Loucy (cell line): ENCODE measurements around the gene RPL6.

ENCODE experiments used
- H2AFZ ChIP-seq: fragments of 200-600 bp; sonication (generic); 2 replicates; pipeline ENCODE4 v1.6.0; 2016; ENCODE audit warnings: antibody characterized with exemption, mild to moderate bottlenecking, low read length, moderate library complexity
- H3F3A ChIP-seq: fragments of 200-600 bp; 2 replicates; pipeline ENCODE4 v1.6.0; 2016; ENCODE audit warnings: antibody characterized with exemption, low read depth, mild to moderate bottlenecking
- H3K27me3 ChIP-seq: fragments of 200-600 bp; sonication (generic); 2 replicates; pipeline ENCODE4 v1.6.1; 2014; ENCODE audit warnings: low read length, mild to moderate bottlenecking; ENCODE audit not compliant: insufficient read depth, poor library complexity, severe bottlenecking
- H3K36me3 ChIP-seq: fragments of 200-600 bp; sonication (generic); 2 replicates; pipeline ENCODE4 v1.6.1; 2016; ENCODE audit warnings: low read length; ENCODE audit not compliant: insufficient read depth
- H3K4me1 ChIP-seq: fragments of 200-600 bp; sonication (generic); 2 replicates; pipeline ENCODE4 v1.5.1; 2014; ENCODE audit warnings: low read length, mild to moderate bottlenecking; ENCODE audit not compliant: insufficient read depth, poor library complexity, severe bottlenecking
- H3K4me2 ChIP-seq: fragments of 200-600 bp; sonication (generic); 2 replicates; pipeline ENCODE4 v1.6.0; 2014; ENCODE audit warnings: antibody characterized with exemption, low read length, low read depth, mild to moderate bottlenecking; ENCODE audit not compliant: poor library complexity, severe bottlenecking
- H3K4me3 ChIP-seq: fragments of 200-600 bp; sonication (generic); 2 replicates; pipeline ENCODE4 v1.5.1; 2014; ENCODE audit warnings: low read length, mild to moderate bottlenecking, mixed read lengths; ENCODE audit not compliant: poor library complexity, severe bottlenecking
- H3K79me2 ChIP-seq: fragments of 200-600 bp; sonication (generic); 2 replicates; pipeline ENCODE4 v1.6.1; 2014; ENCODE audit warnings: low read length; ENCODE audit not compliant: insufficient read depth
- H3K9ac ChIP-seq: fragments of 200-600 bp; sonication (generic); 2 replicates; pipeline ENCODE4 v1.6.0; 2014; ENCODE audit warnings: mild to moderate bottlenecking, low read depth, low read length, moderate library complexity; ENCODE audit not compliant: poor library complexity, severe bottlenecking
- H3K9me2 ChIP-seq: fragments of 200-600 bp; sonication (generic); replicated peaks from 2 replicates; pipeline ENCODE4 v1.6.1; 2016; ENCODE audit warnings: low read depth, low read length, mixed read lengths
- H3K9me3 ChIP-seq: fragments of 200-600 bp; sonication (generic); 2 replicates; pipeline ENCODE4 v1.6.1; 2014; ENCODE audit warnings: mild to moderate bottlenecking, antibody characterized with exemption, low read length, low read depth; ENCODE audit not compliant: insufficient read depth
- H4K20me1 ChIP-seq: fragments of 200-600 bp; sonication (generic); 2 replicates; pipeline ENCODE4 v1.6.0; 2014; ENCODE audit warnings: antibody characterized with exemption, low read length, mild to moderate bottlenecking; ENCODE audit not compliant: insufficient read depth, poor library complexity, severe bottlenecking
- CTCF ChIP-seq: fragments of 200-600 bp; sonication (generic); conservative IDR thresholded peaks from 2 replicates; pipeline ENCODE4 v1.5.1; 2014; ENCODE audit warnings: mild to moderate bottlenecking, antibody characterized with exemption, low read length
- EZH2phosphoT487 ChIP-seq: fragments of 200-600 bp; IDR thresholded peaks from 2 replicates; pipeline ENCODE4 v1.6.1; 2018; ENCODE audit warnings: antibody characterized with exemption, mild to moderate bottlenecking, moderate library complexity, borderline replicate concordance

The RPL6 gene

GRCh38 chr12:112427760-112428159 lies 18.4 kb upstream of the RPL6 start:
- Histone ChIP-seq H3K9me3 (no peaks in the 10 kb centered on the region), H3F3A (no peaks in the 10 kb centered on the region), H3K4me3 (no peak overlapping the region), H3K9ac (no peak overlapping the region), H3K9me2 (no peaks in the 10 kb centered on the region), H3K4me1 (peaks cover 23% of the 10 kb centered on the region), H3K27me3 (no peaks in the 10 kb centered on the region), H3K36me3 (no peaks in the 10 kb centered on the region), H3K4me2 (no peak overlapping the region), H4K20me1 (peaks cover 37% of the 10 kb centered on the region), H2AFZ (no peak overlapping the region), H3K79me2 (peaks cover 89% of the 10 kb centered on the region)
- TF ChIP-seq EZH2phosphoT487 (no peak), CTCF (no peak)

- Histone ChIP-seq H2AFZ (no peak overlapping the region), H3K9me3 (no peaks in the 10 kb centered on the region), H4K20me1 (peaks cover 49% of the 10 kb centered on the region), H3K4me2 (peak overlapping the region; percentile 91), H3K36me3 (no peaks in the 10 kb centered on the region), H3K9ac (no peak overlapping the region), H3F3A (no peaks in the 10 kb centered on the region), H3K79me2 (peaks cover 92% of the 10 kb centered on the region), H3K4me3 (no peak overlapping the region), H3K27me3 (no peaks in the 10 kb centered on the region), H3K4me1 (peaks cover 31% of the 10 kb centered on the region), H3K9me2 (no peaks in the 10 kb centered on the region)
- no peak for TF ChIP-seq EZH2phosphoT487
- no peak for TF ChIP-seq CTCF
Observed at GRCh38 chr12:112425582-112426382, 16.4 kb upstream of the RPL6 start.

GRCh38 chr12:112424126-112424525 lies 14.7 kb upstream of the RPL6 start:
- H4K20me1 ChIP-seq, result peaks cover 57% of the 10 kb centered on the region
- H3K9me3 ChIP-seq, result no peaks in the 10 kb centered on the region
- TF ChIP-seq CTCF (no peak), EZH2phosphoT487 (no peak)
- no peaks in the 10 kb centered on the region for H3K9me2 ChIP-seq
- peaks cover 94% of the 10 kb centered on the region for H3K79me2 ChIP-seq
- no peaks in the 10 kb centered on the region for H3F3A ChIP-seq
- H3K27me3 ChIP-seq, result no peaks in the 10 kb centered on the region
- peak overlapping the region; percentile 30 for H3K4me3 ChIP-seq
- H3K4me1 ChIP-seq, result peaks cover 42% of the 10 kb centered on the region
- no peaks in the 10 kb centered on the region for H3K36me3 ChIP-seq
- H3K4me2 ChIP-seq, result peak overlapping the region; percentile 91
- H2AFZ ChIP-seq, result no peak overlapping the region
- no peak overlapping the region for H3K9ac ChIP-seq
